GM18499 (cell line): ENCODE data around the gene C11orf16.
"Not testable (repeated sequence)": the region's sequence is repeated elsewhere in the genome, so short reads cannot be mapped to it uniquely, and the experiment has no call there.

Source experiments
- ATAC-seq: cut with Tn5 transposase; IDR thresholded peaks from one replicate; pipeline ENCODE4 v1.9.1; 2021; ENCODE audit warnings: moderate number of reproducible peaks; ENCODE audit not compliant: insufficient read depth, unreplicated experiment

Gene C11orf16

GRCh38 chr11:8932564-8933180 is at the start of gene C11orf16:
Gene C11orf16 (minus strand): TSS chr11:8932947. CDS start chr11:8932308, 639 bp downstream.
- ATAC-seq = no peak

GRCh38 chr11:8980485-8980884 is 47.7 kb upstream of the C11orf16 start:
- no peak for ATAC-seq

- not testable (repeated sequence) for ATAC-seq
These were observed 46.6 kb upstream of the C11orf16 start for GRCh38 chr11:8979365-8979764.

- ATAC-seq = no peak
These were observed 40.4 kb upstream of the C11orf16 start for GRCh38 chr11:8973121-8973520.

- ATAC-seq = no peak
These were observed 39.2 kb upstream of the C11orf16 start for GRCh38 chr11:8971924-8972316.

- no peak for ATAC-seq
These were observed 38.6 kb upstream of the C11orf16 start for GRCh38 chr11:8971196-8971923.

GRCh38 chr11:8967184-8967583 is 34.4 kb upstream of the C11orf16 start:
- ATAC-seq = no peak

GRCh38 chr11:8964324-8965320 is 31.9 kb upstream of the C11orf16 start, which contains the start of gene TMEM9B:
Gene TMEM9B (minus strand): TSS chr11:8964442. CDS start chr11:8964313, 129 bp downstream.
- ATAC-seq = peak; percentile 53

GRCh38 chr11:8963569-8964323 is 31.0 kb upstream of the C11orf16 start:
- peak; percentile 34 for ATAC-seq

GRCh38 chr11:8962841-8963240 is 30.1 kb upstream of the C11orf16 start:
- no peak for ATAC-seq

- no peak for ATAC-seq
These were observed 28.7 kb upstream of the C11orf16 start for GRCh38 chr11:8961401-8961800.

- peak; percentile 40 for ATAC-seq
These were observed 26.9 kb upstream of the C11orf16 start for GRCh38 chr11:8959546-8960166.

GRCh38 chr11:8956860-8957259 is 24.1 kb upstream of the C11orf16 start:
- no peak for ATAC-seq

- no peak for ATAC-seq
These were observed 16.1 kb upstream of the C11orf16 start for GRCh38 chr11:8948886-8949285.

GRCh38 chr11:8947230-8947943 is 14.6 kb upstream of the C11orf16 start:
- no peak for ATAC-seq

GRCh38 chr11:8942518-8943066 is 9.8 kb upstream of the C11orf16 start, which contains the start of gene ASCL3:
Gene ASCL3 (minus strand): TSS chr11:8943016. CDS start chr11:8938161, 4,855 bp downstream.
- no peak for ATAC-seq

- no peak for ATAC-seq
These were observed 8.8 kb upstream of the C11orf16 start for GRCh38 chr11:8941341-8942103.

GRCh38 chr11:8937659-8938058 is 4.9 kb upstream of the C11orf16 start:
- no peak for ATAC-seq
